Upper lobe of right lung (tissue), 1 donor: ENCODE data around the gene MROH8. TPM values are rescaled to one million over a fixed set of nuclear protein-coding genes. Genes with fewer than 3 reads are reported as not detected.

Experiments
- ATAC-seq: fragments of 200-7000 bp; cut with Tn5 transposase; one replicate; pipeline ENCODE4 v1.9.1; 2020; ENCODE audit warnings: mild to moderate bottlenecking, moderate library complexity
- DNase-seq: peaks from one replicate; pipeline ENCODE4 v3.0.0-alpha.2; 2020
- H3K27ac ChIP-seq: fragments of 200-600 bp; one replicate; pipeline ENCODE4 v1.8.0; 2022
- H3K27me3 ChIP-seq: fragments of 200-600 bp; one replicate; pipeline ENCODE4 v1.8.0; 2022; ENCODE audit warnings: mild to moderate bottlenecking
- H3K36me3 ChIP-seq: fragments of 200-600 bp; one replicate; pipeline ENCODE4 v1.8.0; 2022
- H3K4me1 ChIP-seq: fragments of 200-600 bp; one replicate; pipeline ENCODE4 v1.8.0; 2022
- H3K4me3 ChIP-seq: fragments of 200-600 bp; one replicate; pipeline ENCODE4 v1.8.0; 2022; ENCODE audit warnings: mild to moderate bottlenecking
- H3K9me3 ChIP-seq: fragments of 200-600 bp; one replicate; pipeline ENCODE4 v1.8.0; 2022
- CTCF ChIP-seq: fragments of 200-600 bp; IDR thresholded peaks from one replicate; pipeline ENCODE4 v1.8.0; 2022; ENCODE audit warnings: antibody characterized with exemption
- intact Hi-C: fragments of 100-400 bp; cut with DNase I; formaldehyde crosslinking; loops from one replicate; pipeline ENCODE4 v1.11.0; 2022
- total RNA-seq: library from RNA; stranded (reverse); fragmentation: NEBNext Ultra II Directional; extraction: Animal tissue kit (Norgen Biotek cat#: 25700); gene quantifications from one replicate; pipeline ENCODE4 v1.2.1, GENCODE V29; 2021
- donor health status: DM: no; HTN: yes; CAD: no; lungs with severe emphysema.

The MROH8 gene
- total RNA-seq, 1 donor from 2014 or later, result 1.5 TPM

- DNase-seq, result no peak
- H3K36me3 ChIP-seq, result no peaks in the 10 kb centered on the region
Measured at GRCh38 chr20:37162646-37163045, 16.7 kb downstream of the MROH8 start.

GRCh38 chr20:37161830-37162549 lies 17.4 kb downstream of the MROH8 start:
- Histone ChIP-seq H3K36me3 (no peaks in the 10 kb centered on the region), H3K27me3 (no peaks in the 10 kb centered on the region), H3K4me3 (no peak overlapping the region), H3K4me1 (no peaks in the 10 kb centered on the region), H3K9me3 (no peaks in the 10 kb centered on the region), H3K27ac (no peak overlapping the region)
- ATAC-seq (no peak), DNase-seq (no peak)
- TF ChIP-seq CTCF, result no peak
- intact Hi-C loops, result no loop called here

More at GRCh38 chr20:37162646-37163045, 16.7 kb downstream of the MROH8 start:
- Histone ChIP-seq H3K9me3 (no peaks in the 10 kb centered on the region), H3K4me1 (no peaks in the 10 kb centered on the region), H3K27ac (no peak overlapping the region), H3K4me3 (no peak overlapping the region), H3K27me3 (no peaks in the 10 kb centered on the region)
- TF ChIP-seq CTCF, result no peak
- intact Hi-C loops, result no loop called here
- ATAC-seq, result no peak

- ATAC-seq (no peak), DNase-seq (no peak)
- no peak overlapping the region for H3K4me3 ChIP-seq
- H3K4me1 ChIP-seq, result no peaks in the 10 kb centered on the region
- no peaks in the 10 kb centered on the region for H3K36me3 ChIP-seq
- no peak for TF ChIP-seq CTCF
- no peaks in the 10 kb centered on the region for H3K27me3 ChIP-seq
- no peaks in the 10 kb centered on the region for H3K9me3 ChIP-seq
- intact Hi-C loops, result no loop called here
- no peak overlapping the region for H3K27ac ChIP-seq
Measured at GRCh38 chr20:37160683-37161082, 18.7 kb downstream of the MROH8 start.

GRCh38 chr20:37158248-37158647 lies 21.1 kb downstream of the MROH8 start:
- ATAC-seq, result no peak
- intact Hi-C loops, result no loop called here

GRCh38 chr20:37155987-37156386 lies 23.4 kb downstream of the MROH8 start:
- Histone ChIP-seq H3K27me3 (no peaks in the 10 kb centered on the region), H3K4me3 (no peak overlapping the region), H3K36me3 (no peaks in the 10 kb centered on the region), H3K9me3 (no peaks in the 10 kb centered on the region), H3K4me1 (no peaks in the 10 kb centered on the region), H3K27ac (no peak overlapping the region)
- no peak for DNase-seq
- no peak for TF ChIP-seq CTCF
- no peak for ATAC-seq
- intact Hi-C loops, result no loop called here

More at GRCh38 chr20:37158248-37158647, 21.1 kb downstream of the MROH8 start:
- H3K4me1 ChIP-seq, result no peaks in the 10 kb centered on the region
- DNase-seq, result no peak
- no peaks in the 10 kb centered on the region for H3K27me3 ChIP-seq
- no peaks in the 10 kb centered on the region for H3K9me3 ChIP-seq
- no peak for TF ChIP-seq CTCF
- H3K27ac ChIP-seq, result no peak overlapping the region
- H3K36me3 ChIP-seq, result no peaks in the 10 kb centered on the region
- H3K4me3 ChIP-seq, result no peak overlapping the region
